ENCODE measurements around the gene CENPN. TPM values are rescaled to one million over a fixed set of nuclear protein-coding genes. Genes with fewer than 3 reads are reported as not detected.

Gene CENPN, protein sequence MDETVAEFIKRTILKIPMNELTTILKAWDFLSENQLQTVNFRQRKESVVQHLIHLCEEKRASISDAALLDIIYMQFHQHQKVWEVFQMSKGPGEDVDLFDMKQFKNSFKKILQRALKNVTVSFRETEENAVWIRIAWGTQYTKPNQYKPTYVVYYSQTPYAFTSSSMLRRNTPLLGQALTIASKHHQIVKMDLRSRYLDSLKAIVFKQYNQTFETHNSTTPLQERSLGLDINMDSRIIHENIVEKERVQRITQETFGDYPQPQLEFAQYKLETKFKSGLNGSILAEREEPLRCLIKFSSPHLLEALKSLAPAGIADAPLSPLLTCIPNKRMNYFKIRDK
- total RNA-seq, result 66.3 TPM in 2 replicates
- long read RNA-seq, transcript CENPN-204 (10 exons, 971 nt), result minor isoform, 8 of 83 reads
- long read RNA-seq, transcript CENPN-202 (11 exons, 2,481 nt), result major isoform, 38 of 83 reads
- long read RNA-seq, transcript CENPN-201 (7 exons, 1,398 nt), result minor isoform, 11 of 83 reads
- long read RNA-seq, partial matches to known transcripts, result 9 of 83 reads
- long read RNA-seq, other reads (novel, unspliced or antisense), result 17 of 83 reads

DNA sequence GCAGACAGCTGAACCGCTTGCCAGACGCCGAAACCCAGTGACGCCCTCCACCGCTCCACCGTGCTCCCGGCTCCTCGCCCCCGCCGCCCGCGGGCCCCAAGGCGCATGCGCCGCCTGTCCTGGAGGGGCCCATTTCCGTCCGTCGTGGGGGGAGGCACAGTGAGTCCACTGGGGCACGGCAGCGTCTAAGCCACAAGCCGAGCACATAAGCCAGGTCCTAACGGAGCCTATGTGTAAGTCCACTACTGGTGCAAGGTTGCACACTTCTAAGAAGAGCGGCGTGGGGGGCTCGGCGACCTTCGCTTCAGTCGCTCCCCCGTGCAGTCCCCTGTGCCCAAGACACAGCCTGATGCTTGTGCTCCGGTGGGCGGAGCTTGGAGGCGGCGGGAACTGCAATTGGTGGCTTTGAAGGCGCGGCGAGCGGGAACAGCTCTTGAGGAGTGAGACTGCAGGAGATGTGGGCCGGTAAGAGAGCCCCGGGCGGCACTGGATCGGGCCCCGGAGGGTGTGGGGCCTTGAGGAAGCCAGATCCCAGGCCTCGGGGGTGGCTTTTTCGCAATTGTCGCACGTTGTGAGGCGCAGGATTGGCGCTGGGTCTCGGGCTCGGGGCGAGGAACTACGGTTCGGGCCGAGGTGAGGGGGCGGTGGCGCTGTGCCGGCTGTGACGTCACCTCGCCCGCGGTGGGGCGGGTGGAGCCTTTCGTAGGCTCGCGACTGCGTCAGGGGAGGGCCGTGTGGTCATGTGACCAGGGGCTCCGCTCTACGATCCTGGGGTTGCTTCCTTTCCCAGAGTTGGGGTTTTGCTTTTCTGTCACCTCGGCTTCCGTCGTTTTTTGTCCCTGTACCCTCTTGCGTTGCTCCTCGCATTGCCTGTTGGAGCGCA, at the start of gene CENPN, which contains the start of gene CMC2:
CENPN (plus strand) TSS at position 402 of the 883 bp plus-strand sequence. CDS start 4,726 bp downstream, outside the sequence.
CMC2 (minus strand) TSS at position 73 of the 883 bp plus-strand sequence. CDS start 9,491 bp downstream, outside the sequence.
- Mint-ChIP-seq H3K27me3 (ENCODE audit: low read depth) (peaks cover 3% of the 10 kb centered on the region), H3K4me3 (peak within 1 kb of the TSS; percentile 97), H3K4me1 (peaks cover 63% of the 10 kb centered on the region), H3K27ac (ENCODE audit: unreplicated experiment) (peak within 1 kb of the TSS; percentile 100), H3K9me3 (no peaks in the 10 kb centered on the region), H3K36me3 (ENCODE audit: low read depth) (peaks cover 3% of the 10 kb centered on the region)
- TF ChIP-seq, protein P1, sequence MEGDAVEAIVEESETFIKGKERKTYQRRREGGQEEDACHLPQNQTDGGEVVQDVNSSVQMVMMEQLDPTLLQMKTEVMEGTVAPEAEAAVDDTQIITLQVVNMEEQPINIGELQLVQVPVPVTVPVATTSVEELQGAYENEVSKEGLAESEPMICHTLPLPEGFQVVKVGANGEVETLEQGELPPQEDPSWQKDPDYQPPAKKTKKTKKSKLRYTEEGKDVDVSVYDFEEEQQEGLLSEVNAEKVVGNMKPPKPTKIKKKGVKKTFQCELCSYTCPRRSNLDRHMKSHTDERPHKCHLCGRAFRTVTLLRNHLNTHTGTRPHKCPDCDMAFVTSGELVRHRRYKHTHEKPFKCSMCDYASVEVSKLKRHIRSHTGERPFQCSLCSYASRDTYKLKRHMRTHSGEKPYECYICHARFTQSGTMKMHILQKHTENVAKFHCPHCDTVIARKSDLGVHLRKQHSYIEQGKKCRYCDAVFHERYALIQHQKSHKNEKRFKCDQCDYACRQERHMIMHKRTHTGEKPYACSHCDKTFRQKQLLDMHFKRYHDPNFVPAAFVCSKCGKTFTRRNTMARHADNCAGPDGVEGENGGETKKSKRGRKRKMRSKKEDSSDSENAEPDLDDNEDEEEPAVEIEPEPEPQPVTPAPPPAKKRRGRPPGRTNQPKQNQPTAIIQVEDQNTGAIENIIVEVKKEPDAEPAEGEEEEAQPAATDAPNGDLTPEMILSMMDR (conservative IDR thresholded peaks at IDR 0.05), result no peak
- peak; percentile 94 for DNase-seq (ENCODE audit: low read depth, low spot score)

DNA sequence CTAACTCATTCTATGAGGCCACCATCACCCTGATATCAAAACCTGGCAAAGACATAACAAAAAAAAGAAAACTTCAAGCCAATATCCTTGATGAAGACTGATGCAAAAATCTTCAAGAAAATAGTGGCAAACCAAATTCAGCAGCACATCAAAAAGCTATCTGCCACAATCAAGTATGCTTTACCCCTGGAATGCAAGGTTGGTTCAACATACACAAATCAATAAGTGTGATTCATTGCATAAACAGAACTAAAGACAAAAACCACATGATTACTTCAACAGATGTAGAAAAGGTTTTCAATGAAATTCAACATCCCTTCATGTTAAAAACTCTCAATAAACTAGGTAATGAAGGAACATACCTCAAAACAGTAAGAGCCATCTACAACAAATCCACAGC, 48.7 kb upstream of the CENPN start:
- no peak overlapping the region for H3K4me3 Mint-ChIP-seq
- DNase-seq (ENCODE audit: low read depth, low spot score), result no peak
- no peaks in the 10 kb centered on the region for H3K4me1 Mint-ChIP-seq
- H3K27ac Mint-ChIP-seq (ENCODE audit: unreplicated experiment), result no peak overlapping the region
- H3K9me3 Mint-ChIP-seq, result peaks cover 37% of the 10 kb centered on the region
- H3K36me3 Mint-ChIP-seq (ENCODE audit: low read depth), result peaks cover 52% of the 10 kb centered on the region
- H3K27me3 Mint-ChIP-seq (ENCODE audit: low read depth), result no peaks in the 10 kb centered on the region
- TF ChIP-seq, protein P1 (conservative IDR thresholded peaks at IDR 0.05), result no peak

DNA sequence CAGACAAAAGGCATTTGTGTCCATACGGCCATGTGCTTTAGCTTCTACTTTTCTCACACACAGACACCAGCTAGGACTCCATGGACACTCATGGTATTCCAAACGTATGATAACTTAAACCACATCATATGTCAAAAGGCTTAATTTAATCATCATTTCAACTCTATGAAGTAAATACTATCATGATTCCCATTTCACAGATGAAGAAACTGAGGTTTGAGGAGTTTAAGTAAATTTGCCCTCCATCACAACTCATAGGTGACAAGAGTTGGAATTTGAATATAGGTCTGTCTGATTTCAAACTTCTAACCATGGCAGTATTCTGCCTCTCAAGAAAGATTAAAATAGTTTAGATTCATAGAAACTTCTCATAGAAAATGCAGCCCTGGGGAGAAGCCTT, 44.1 kb upstream of the CENPN start:
- peaks cover 35% of the 10 kb centered on the region for H3K36me3 Mint-ChIP-seq (ENCODE audit: low read depth)
- H3K4me1 Mint-ChIP-seq, result no peaks in the 10 kb centered on the region
- H3K27me3 Mint-ChIP-seq (ENCODE audit: low read depth), result no peaks in the 10 kb centered on the region
- H3K27ac Mint-ChIP-seq (ENCODE audit: unreplicated experiment), result no peak overlapping the region
- no peak overlapping the region for H3K4me3 Mint-ChIP-seq
- TF ChIP-seq, protein P1 (conservative IDR thresholded peaks at IDR 0.05), result no peak
- peaks cover 26% of the 10 kb centered on the region for H3K9me3 Mint-ChIP-seq
- DNase-seq (ENCODE audit: low read depth, low spot score), result no peak

DNA sequence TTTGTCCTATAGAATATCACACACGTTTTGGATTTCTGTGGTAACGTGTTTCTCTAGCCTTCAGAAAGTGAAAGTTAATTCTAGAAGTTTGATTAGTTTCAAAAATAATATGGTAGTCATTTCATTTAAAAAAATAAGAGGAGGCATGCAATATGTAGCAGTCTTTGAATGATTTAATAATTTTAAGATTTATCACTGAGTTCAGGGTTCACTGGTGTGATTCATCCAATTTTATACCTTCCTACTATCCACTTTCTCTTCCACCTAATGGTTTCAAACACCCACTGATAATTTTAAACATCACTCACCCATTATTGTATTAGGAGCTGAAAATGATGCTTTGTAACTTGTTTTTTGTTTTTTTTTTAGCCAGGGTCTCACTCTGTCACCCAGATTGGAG, 42.7 kb upstream of the CENPN start:
- Mint-ChIP-seq H3K27me3 (ENCODE audit: low read depth) (no peaks in the 10 kb centered on the region), H3K36me3 (ENCODE audit: low read depth) (peaks cover 27% of the 10 kb centered on the region), H3K4me1 (no peaks in the 10 kb centered on the region), H3K9me3 (peaks cover 22% of the 10 kb centered on the region), H3K27ac (ENCODE audit: unreplicated experiment) (no peak overlapping the region), H3K4me3 (no peak overlapping the region)
- no peak for DNase-seq (ENCODE audit: low read depth, low spot score)
- TF ChIP-seq, protein P1 (conservative IDR thresholded peaks at IDR 0.05), result no peak

DNA sequence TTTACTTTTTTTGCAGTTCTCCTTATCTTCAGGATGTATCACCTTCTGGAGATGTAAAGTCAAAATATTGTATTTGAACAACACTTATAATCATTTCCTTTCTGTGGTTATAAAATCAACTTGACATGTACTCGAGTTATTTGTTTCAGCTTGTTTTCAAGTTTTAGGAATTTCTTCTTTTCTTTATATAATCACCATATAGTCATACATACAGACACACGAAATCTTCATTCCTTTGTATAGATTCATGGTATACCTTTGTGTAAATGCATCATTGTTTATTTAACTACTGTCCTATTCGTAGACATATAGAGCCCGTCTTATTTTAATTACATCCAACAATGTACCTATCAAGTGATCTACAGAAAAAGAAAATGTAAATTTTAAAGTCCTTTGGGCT, 40.4 kb upstream of the CENPN start:
- H3K9me3 Mint-ChIP-seq, result peaks cover 2% of the 10 kb centered on the region
- no peak overlapping the region for H3K4me3 Mint-ChIP-seq
- peaks cover 8% of the 10 kb centered on the region for H3K36me3 Mint-ChIP-seq (ENCODE audit: low read depth)
- H3K27ac Mint-ChIP-seq (ENCODE audit: unreplicated experiment), result no peak overlapping the region
- no peaks in the 10 kb centered on the region for H3K4me1 Mint-ChIP-seq
- H3K27me3 Mint-ChIP-seq (ENCODE audit: low read depth), result no peaks in the 10 kb centered on the region
- TF ChIP-seq, protein P1 (conservative IDR thresholded peaks at IDR 0.05), result no peak
- no peak for DNase-seq (ENCODE audit: low read depth, low spot score)
